ENCODE results near the gene GRIK4. TPM values are rescaled to one million over a fixed set of nuclear protein-coding genes. Genes with fewer than 3 reads are reported as not detected.

Gene GRIK4
- under 0.01 and 0.05 TPM in 2 replicates for total RNA-seq

GRCh38 chr11:120511116-120511819 lies at the start of gene GRIK4:
TSS of gene GRIK4 (plus strand) at chr11:120511748. CDS start at chr11:120660319, 148,571 bp downstream.

GRCh38 chr11:121023848-121024751 lies 512.6 kb downstream of the GRIK4 start, which contains the start of gene TBCEL:
TSS of gene TBCEL (plus strand) at chr11:121024102. CDS start at chr11:121045691, 21,589 bp downstream.

Other genes starting within 250 kb of the GRIK4 start
- 14.0 and 15.8 TPM in 2 replicates for gene TLCD5, start 186.4 kb upstream of the GRIK4 start, total RNA-seq
- 86.1 and 160 TPM in 2 replicates for gene ARHGEF12, start 175.3 kb upstream of the GRIK4 start, total RNA-seq